ENCODE data around the gene ZC3H11A.
"Not testable (repeated sequence)": the region's sequence is repeated elsewhere in the genome, so short reads cannot be mapped to it uniquely, and the experiment has no call there.

Gene ZC3H11A

GRCh38 chr1:203791498-203791897 is 3.9 kb upstream of the ZC3H11A start:
- no peak overlapping the region for H3K4me3 ChIP-seq (ENCODE audit: low read length)
- no peaks in the 10 kb centered on the region for H3F3A ChIP-seq (ENCODE audit: control insufficient read depth, insufficient read depth)
- H3K36me3 ChIP-seq (ENCODE audit: control insufficient read depth, low read length) = peaks cover 5% of the 10 kb centered on the region
- no peaks in the 10 kb centered on the region for H3K9me3 ChIP-seq (ENCODE audit: control insufficient read depth, insufficient read depth, low read length)
- no peak overlapping the region for H3K4me2 ChIP-seq (ENCODE audit: low read length)
- H4K20me1 ChIP-seq (ENCODE audit: control insufficient read depth, insufficient read depth, low read depth, low read length) = no peaks in the 10 kb centered on the region; the same call in 1 of the 2 replicates
- no peak for TF ChIP-seq CTCF (IDR thresholded peaks at IDR 0.05; ENCODE audit: low read depth, low read length, poor library complexity, severe bottlenecking)
- no peak for TF ChIP-seq EZH2phosphoT487 (IDR thresholded peaks at IDR 0.05; ENCODE audit: borderline replicate concordance, low read length)
- no peaks in the 10 kb centered on the region for H3K27me3 ChIP-seq (ENCODE audit: control insufficient read depth, low read length)
- no peaks in the 10 kb centered on the region for H3K9me2 ChIP-seq (replicated peaks; ENCODE audit: control insufficient read depth, low read length)
- H3K79me2 ChIP-seq (ENCODE audit: control insufficient read depth, low read length) = peaks cover 11% of the 10 kb centered on the region
- H3K4me1 ChIP-seq (ENCODE audit: control insufficient read depth, low read length) = peaks cover 7% of the 10 kb centered on the region
- H3K27ac ChIP-seq (ENCODE audit: low read depth, low read length) = no peak overlapping the region

- Histone ChIP-seq H3K9me3 (ENCODE audit: control insufficient read depth, insufficient read depth, low read length) (no peaks in the 10 kb centered on the region), H3F3A (ENCODE audit: control insufficient read depth, insufficient read depth) (no peaks in the 10 kb centered on the region), H4K20me1 (ENCODE audit: control insufficient read depth, insufficient read depth, low read depth, low read length) (peaks cover 10% of the 10 kb centered on the region), H3K36me3 (ENCODE audit: control insufficient read depth, low read length) (peaks cover 15% of the 10 kb centered on the region), H3K9me2 (replicated peaks; ENCODE audit: control insufficient read depth, low read length) (no peaks in the 10 kb centered on the region), H3K79me2 (ENCODE audit: control insufficient read depth, low read length) (peaks cover 20% of the 10 kb centered on the region), H3K27me3 (ENCODE audit: control insufficient read depth, low read length) (no peaks in the 10 kb centered on the region), H3K4me2 (ENCODE audit: low read length) (no peak overlapping the region), H3K4me3 (ENCODE audit: low read length) (no peak overlapping the region), H3K27ac (ENCODE audit: low read depth, low read length) (no peak overlapping the region), H3K4me1 (ENCODE audit: control insufficient read depth, low read length) (peaks cover 17% of the 10 kb centered on the region)
- TF ChIP-seq EZH2phosphoT487 (IDR thresholded peaks at IDR 0.05; ENCODE audit: borderline replicate concordance, low read length) = no peak
- TF ChIP-seq CTCF (IDR thresholded peaks at IDR 0.05; ENCODE audit: low read depth, low read length, poor library complexity, severe bottlenecking) = no peak
These were observed 2.9 kb upstream of the ZC3H11A start for GRCh38 chr1:203792486-203792885.

- peaks cover 25% of the 10 kb centered on the region for H3K4me1 ChIP-seq (ENCODE audit: control insufficient read depth, low read length)
- H3F3A ChIP-seq (ENCODE audit: control insufficient read depth, insufficient read depth); H3K27me3 ChIP-seq (ENCODE audit: control insufficient read depth, low read length); H3K9me2 ChIP-seq (replicated peaks; ENCODE audit: control insufficient read depth, low read length); H3K9me3 ChIP-seq (ENCODE audit: control insufficient read depth, insufficient read depth, low read length); H3K4me2 ChIP-seq (ENCODE audit: low read length); H3K27ac ChIP-seq (ENCODE audit: low read depth, low read length); H3K4me3 ChIP-seq (ENCODE audit: low read length): not testable (repeated sequence)
- H4K20me1 ChIP-seq (ENCODE audit: control insufficient read depth, insufficient read depth, low read depth, low read length) = peaks cover 14% of the 10 kb centered on the region
- peaks cover 26% of the 10 kb centered on the region for H3K36me3 ChIP-seq (ENCODE audit: control insufficient read depth, low read length)
- H3K79me2 ChIP-seq (ENCODE audit: control insufficient read depth, low read length) = peaks cover 31% of the 10 kb centered on the region
These were observed 1.9 kb upstream of the ZC3H11A start for GRCh38 chr1:203793561-203793960.

GRCh38 chr1:203794764-203795440 is 521 bp upstream of the ZC3H11A start:
- peak overlapping the region; percentile 79 for H3K4me2 ChIP-seq (ENCODE audit: low read length)
- TF ChIP-seq EZH2phosphoT487 (IDR thresholded peaks at IDR 0.05; ENCODE audit: borderline replicate concordance, low read length) = no peak
- TF ChIP-seq CTCF (IDR thresholded peaks at IDR 0.05; ENCODE audit: low read depth, low read length, poor library complexity, severe bottlenecking) = no peak
- no peaks in the 10 kb centered on the region for H3K9me3 ChIP-seq (ENCODE audit: control insufficient read depth, insufficient read depth, low read length)
- no peaks in the 10 kb centered on the region for H3K27me3 ChIP-seq (ENCODE audit: control insufficient read depth, low read length)
- peaks cover 45% of the 10 kb centered on the region for H3K79me2 ChIP-seq (ENCODE audit: control insufficient read depth, low read length)
- no peak overlapping the region; the same call in 1 of the 2 replicates for H3K27ac ChIP-seq (ENCODE audit: low read depth, low read length)
- peaks cover 36% of the 10 kb centered on the region for H3K4me1 ChIP-seq (ENCODE audit: control insufficient read depth, low read length)
- no peaks in the 10 kb centered on the region for H3K9me2 ChIP-seq (replicated peaks; ENCODE audit: control insufficient read depth, low read length)
- H4K20me1 ChIP-seq (ENCODE audit: control insufficient read depth, insufficient read depth, low read depth, low read length) = peaks cover 28% of the 10 kb centered on the region
- no peaks in the 10 kb centered on the region for H3F3A ChIP-seq (ENCODE audit: control insufficient read depth, insufficient read depth)
- H3K4me3 ChIP-seq (ENCODE audit: low read length) = peak overlapping the region; percentile 98
- H3K36me3 ChIP-seq (ENCODE audit: control insufficient read depth, low read length) = peaks cover 40% of the 10 kb centered on the region

Measured in DOHH2 (cell line).